HEK293 (cell line): ENCODE results near the gene AXDND1.
A peak's percentile ranks its signal among the peaks of the same experiment; 100 is the strongest.

Experiments
- ATF2 ChIP-seq: fragments of 450-650 bp; formaldehyde crosslinking; IDR thresholded peaks from 2 replicates; pipeline ENCODE4 v1.5.1; 2016; ENCODE audit warnings: missing biosample characterization, missing genetic modification characterization, low read depth
- GLIS2 ChIP-seq: fragments of 450-650 bp; formaldehyde crosslinking; IDR thresholded peaks from 2 replicates; pipeline ENCODE4 v1.5.1; 2016; ENCODE audit warnings: missing biosample characterization, missing genetic modification characterization
- HOXA7 ChIP-seq: sonication (generic); formaldehyde crosslinking; IDR thresholded peaks from 2 replicates; pipeline ENCODE4 v1.8.1; 2022; ENCODE audit warnings: missing genetic modification reagents, borderline replicate concordance
- HOXC10 ChIP-seq: sonication (generic); formaldehyde crosslinking; IDR thresholded peaks from 2 replicates; pipeline ENCODE4 v1.8.1; 2023; ENCODE audit warnings: mild to moderate bottlenecking, missing genetic modification reagents
- INSM2 ChIP-seq: fragments of 450-650 bp; formaldehyde crosslinking; IDR thresholded peaks from 2 replicates; pipeline ENCODE4 v1.5.1; 2016; ENCODE audit warnings: missing biosample characterization, missing genetic modification characterization
- KLF16 ChIP-seq: fragments of 450-650 bp; formaldehyde crosslinking; IDR thresholded peaks from 2 replicates; pipeline ENCODE4 v1.5.1; 2017; ENCODE audit warnings: missing biosample characterization, missing genetic modification characterization
- KLF17 ChIP-seq: fragments of 450-650 bp; formaldehyde crosslinking; IDR thresholded peaks from 2 replicates; pipeline ENCODE4 v1.5.1; 2016; ENCODE audit warnings: missing biosample characterization, missing genetic modification characterization
- MYNN ChIP-seq: fragments of 450-650 bp; formaldehyde crosslinking; IDR thresholded peaks from 2 replicates; pipeline ENCODE4 v1.5.1; 2016; ENCODE audit warnings: missing biosample characterization, missing genetic modification characterization, borderline replicate concordance
- PRDM1 ChIP-seq: fragments of 450-650 bp; formaldehyde crosslinking; IDR thresholded peaks from 2 replicates; pipeline ENCODE4; 2016; ENCODE audit warnings: missing biosample characterization, missing genetic modification characterization
- PRDM10 ChIP-seq: fragments of 450-650 bp; formaldehyde crosslinking; IDR thresholded peaks from 2 replicates; pipeline ENCODE4 v1.5.1; 2016; ENCODE audit warnings: missing biosample characterization, missing genetic modification characterization
- TRIM28 ChIP-seq: IDR thresholded peaks from 2 replicates; pipeline ENCODE4 v1.6.1; 2011; ENCODE audit warnings: low read length, control low read depth, borderline replicate concordance
- YY2 ChIP-seq: fragments of 450-650 bp; formaldehyde crosslinking; IDR thresholded peaks from 2 replicates; pipeline ENCODE4 v1.5.1; 2016; ENCODE audit warnings: missing biosample characterization, missing genetic modification characterization
- ZFHX2 ChIP-seq: fragments of 450-650 bp; formaldehyde crosslinking; conservative IDR thresholded peaks from 2 replicates; pipeline ENCODE4 v1.5.1; 2016; ENCODE audit warnings: missing biosample characterization, missing genetic modification characterization
- ZIC2 ChIP-seq: fragments of 450-650 bp; formaldehyde crosslinking; IDR thresholded peaks from 2 replicates; pipeline ENCODE4 v1.5.1; 2016; ENCODE audit warnings: missing biosample characterization, missing genetic modification characterization
- ZNF157 ChIP-seq: fragments of 450-650 bp; formaldehyde crosslinking; IDR thresholded peaks from 2 replicates; pipeline ENCODE4 v1.5.1; 2016; ENCODE audit warnings: missing biosample characterization, missing genetic modification characterization
- ZNF266 ChIP-seq: fragments of 450-650 bp; formaldehyde crosslinking; IDR thresholded peaks from 2 replicates; pipeline ENCODE4 v1.5.1; 2016; ENCODE audit warnings: missing biosample characterization, missing genetic modification characterization, low read depth
- ZNF324 ChIP-seq: fragments of 450-650 bp; formaldehyde crosslinking; IDR thresholded peaks from 2 replicates; pipeline ENCODE4 v1.5.1; 2016; ENCODE audit warnings: missing biosample characterization, missing genetic modification characterization
- ZNF335 ChIP-seq: fragments of 450-650 bp; formaldehyde crosslinking; conservative IDR thresholded peaks from 2 replicates; pipeline ENCODE4 v1.5.1; 2016; ENCODE audit warnings: missing biosample characterization, missing genetic modification characterization
- ZNF518A ChIP-seq: fragments of 450-650 bp; formaldehyde crosslinking; conservative IDR thresholded peaks from 2 replicates; pipeline ENCODE4 v1.5.1; 2016; ENCODE audit warnings: low read depth, missing biosample characterization, missing genetic modification characterization
- ZNF558 ChIP-seq: fragments of 450-650 bp; formaldehyde crosslinking; IDR thresholded peaks from 2 replicates; pipeline ENCODE4 v1.5.1; 2016; ENCODE audit warnings: missing biosample characterization, missing genetic modification characterization
- ZSCAN30 ChIP-seq: fragments of 450-650 bp; IDR thresholded peaks from 2 replicates; pipeline ENCODE4 v1.5.1; 2018; ENCODE audit warnings: missing biosample characterization, mild to moderate bottlenecking, missing genetic modification characterization, moderate library complexity
- ZXDB ChIP-seq: fragments of 450-650 bp; formaldehyde crosslinking; IDR thresholded peaks from 2 replicates; pipeline ENCODE4 v1.5.1; 2016; ENCODE audit warnings: missing biosample characterization, missing genetic modification characterization
- TF ChIP-seq, protein P1 (sequence below): fragments of 450-650 bp; formaldehyde crosslinking; IDR thresholded peaks from 2 replicates; pipeline ENCODE4 v1.5.1; 2016; ENCODE audit warnings: missing biosample characterization, missing genetic modification characterization

The AXDND1 gene

GRCh38 chr1:179365342-179366092 lies at the start of gene AXDND1 (continued):
- no peak for TF ChIP-seq HOXA7 (CRISPR knock-in tag)
- peak; percentile 37; the same call in 1 of the 2 replicates for TF ChIP-seq INSM2 (tag by site-specific recombination)
- peak; percentile 95 for TF ChIP-seq ZXDB (tag by site-specific recombination)
- TF ChIP-seq ZNF518A (tag by site-specific recombination): no peak
- TF ChIP-seq ZNF558: 0 out of 2 replicates have a peak, but pooled peaks have one; percentile 12
- TF ChIP-seq ZSCAN30 (tag by site-specific recombination): peak; percentile 18; the same call in 1 of the 2 replicates
- peak; percentile 95 for TF ChIP-seq GLIS2 (tag by site-specific recombination)
- peak; percentile 100 for TF ChIP-seq ZNF335 (tag by site-specific recombination)
- TF ChIP-seq KLF17 (tag by site-specific recombination): no peak; the same call in 1 of the 2 replicates
- no peak for TF ChIP-seq ZNF266 (tag by site-specific recombination)
- peak; percentile 46 for TF ChIP-seq ZIC2
- peak; percentile 99 for TF ChIP-seq PRDM10 (tag by site-specific recombination)
- 0 out of 2 replicates have a peak, but pooled peaks have one; percentile 10 for TF ChIP-seq ATF2
- TF ChIP-seq KLF16 (tag by site-specific recombination): 0 out of 2 replicates have a peak, but pooled peaks have one; percentile 56
- TF ChIP-seq, protein P1, sequence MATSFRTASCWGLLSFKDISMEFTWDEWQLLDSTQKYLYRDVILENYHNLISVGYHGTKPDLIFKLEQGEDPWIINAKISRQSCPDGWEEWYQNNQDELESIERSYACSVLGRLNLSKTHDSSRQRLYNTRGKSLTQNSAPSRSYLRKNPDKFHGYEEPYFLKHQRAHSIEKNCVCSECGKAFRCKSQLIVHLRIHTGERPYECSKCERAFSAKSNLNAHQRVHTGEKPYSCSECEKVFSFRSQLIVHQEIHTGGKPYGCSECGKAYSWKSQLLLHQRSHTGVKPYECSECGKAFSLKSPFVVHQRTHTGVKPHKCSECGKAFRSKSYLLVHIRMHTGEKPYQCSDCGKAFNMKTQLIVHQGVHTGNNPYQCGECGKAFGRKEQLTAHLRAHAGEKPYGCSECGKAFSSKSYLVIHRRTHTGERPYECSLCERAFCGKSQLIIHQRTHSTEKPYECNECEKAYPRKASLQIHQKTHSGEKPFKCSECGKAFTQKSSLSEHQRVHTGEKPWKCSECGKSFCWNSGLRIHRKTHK (tag by site-specific recombination): no peak
- peak; percentile 83 for TF ChIP-seq ZFHX2 (tag by site-specific recombination)
- no peak for TF ChIP-seq HOXC10 (CRISPR knock-in tag)
- peak; percentile 19; the same call in 1 of the 2 replicates for TF ChIP-seq PRDM1 (tag by site-specific recombination)
- peak; percentile 46; the same call in 1 of the 2 replicates for TF ChIP-seq ZNF157 (tag by site-specific recombination)
- TF ChIP-seq TRIM28: peak; percentile 29; the same call in 1 of the 2 replicates
- TF ChIP-seq YY2: 0 out of 2 replicates have a peak, but pooled peaks have one; percentile 49
- 0 out of 2 replicates have a peak, but pooled peaks have one; percentile 35 for TF ChIP-seq MYNN
- TF ChIP-seq ZNF324 (tag by site-specific recombination): peak; percentile 41
